Uterus (tissue), 4 donors: Measurements from ENCODE around the gene TRMT44. TPM values are rescaled to one million over a fixed set of nuclear protein-coding genes. Genes with fewer than 3 reads are reported as not detected.
A peak's percentile ranks its signal among the peaks of the same experiment; 100 is the strongest.

Experiments used
- DNase-seq, 2 donors: peaks; one replicate each; pipeline ENCODE4 v3.0.0-alpha.2; 2019 to 2020
- H3K27ac ChIP-seq, 2 donors: fragments of 200-600 bp; sonication (generic); 1 replicate in 1 of 2; 2 replicates in 1 of 2; pipeline ENCODE4 v1.5.1; 2016 to 2018
- H3K27me3 ChIP-seq, 2 donors: fragments of 200-600 bp; sonication (generic); one replicate each; pipeline ENCODE4 v1.5.1; 2018 to 2019; ENCODE audit warnings: control low read depth in 1 of 2
- H3K36me3 ChIP-seq, 2 donors: fragments of 200-600 bp; sonication (generic); one replicate each; pipeline ENCODE4 v1.5.1; 2019; ENCODE audit warnings: control low read depth in 1 of 2
- H3K4me1 ChIP-seq, 2 donors: fragments of 200-600 bp; sonication (generic); one replicate each; pipeline ENCODE4 v1.5.1; 2018 to 2019; ENCODE audit warnings: control low read depth in 1 of 2
- H3K4me3 ChIP-seq, 2 donors: fragments of 200-600 bp; sonication (generic); 1 replicate in 1 of 2; 2 replicates in 1 of 2; pipeline ENCODE4 v1.5.1; 2018 to 2019; ENCODE audit warnings: mild to moderate bottlenecking in 1 of 2
- H3K9me3 ChIP-seq, 2 donors: fragments of 200-600 bp; sonication (generic); one replicate each; pipeline ENCODE4 v1.5.1; 2019; ENCODE audit warnings: control low read depth in 1 of 2
- POLR2A ChIP-seq, 2 donors: fragments of 450-650 bp; IDR thresholded peaks; one replicate each; pipeline ENCODE4 v1.6.1; 2016; ENCODE audit warnings: antibody characterized with exemption in 2 of 2, mild to moderate bottlenecking in 1 of 2, moderate library complexity in 1 of 2
- intact Hi-C: fragments of 100-400 bp; cut with DNase I; formaldehyde crosslinking; loops from one replicate; pipeline ENCODE4 v1.15.1; 2023; ENCODE audit warnings: low total_unique reads
- total RNA-seq, 4 donors: library from RNA; depleted of rRNA in 3 of 4; stranded (reverse); fragments of >200 nt in 3 of 4; gene quantifications; one replicate each; pipeline versions ENCODE4 v1.1.0 to v1.2.4, GENCODE V29; 2014 to 2023
- TF ChIP-seq, protein P1 (sequence below), 4 experiments: fragments of 200-600 bp in 2 of 4; fragments of 450-650 bp in 2 of 4; sonication (generic) in 2 of 4; IDR thresholded peaks; one replicate each; pipeline ENCODE4 v1.5.1; 2016 to 2019; ENCODE audit warnings: antibody characterized with exemption in 4 of 4, mild to moderate bottlenecking in 2 of 4, moderate library complexity in 1 of 4
- donor health status: DM: yes; HTN: yes; CAD: no.

TRMT44 gene
- total RNA-seq, 4 donors from 2014 or later: 3.3 to 38.8 (median 32.3) TPM

DNA sequence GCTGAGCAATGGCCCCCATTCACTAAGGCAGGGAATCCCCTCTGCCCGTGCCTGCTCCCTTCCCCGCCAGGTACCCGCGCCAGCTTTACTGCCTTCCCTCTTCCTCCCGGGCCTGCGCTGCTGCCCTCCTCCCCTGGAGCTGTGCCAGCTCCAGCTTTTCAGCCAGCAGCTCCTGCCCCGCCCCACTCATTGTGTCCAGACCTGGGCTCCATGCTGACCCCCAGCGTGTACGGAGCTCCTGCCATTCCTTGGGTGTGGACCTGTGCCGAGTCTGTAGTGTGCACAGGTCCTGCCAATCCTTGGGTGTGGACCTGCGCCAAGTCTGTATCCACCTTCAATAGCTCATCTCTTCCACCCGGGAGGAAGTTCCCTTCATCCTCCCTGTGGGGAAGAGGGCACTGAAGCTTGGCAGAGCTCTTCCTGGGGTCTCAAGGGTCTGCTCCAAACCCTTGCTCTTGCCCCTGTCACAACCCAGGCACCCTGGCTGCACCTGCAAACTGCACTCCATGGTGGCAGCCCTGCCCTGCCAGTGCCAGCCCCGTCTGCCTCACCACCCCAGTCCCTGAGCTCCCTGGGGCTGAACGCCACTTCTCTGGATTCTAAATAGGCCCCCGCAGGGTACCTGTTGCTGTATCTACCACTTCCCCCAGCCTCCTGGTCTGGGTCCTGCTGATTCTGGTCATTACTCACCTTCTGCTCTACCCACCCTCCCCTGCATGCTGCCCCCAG lies 63.9 kb downstream of the TRMT44 start:
- H3K4me3 ChIP-seq: no peak overlapping the region

GRCh38 chr4:8505229-8505628 lies 64.7 kb downstream of the TRMT44 start:
- TF ChIP-seq, protein P1, sequence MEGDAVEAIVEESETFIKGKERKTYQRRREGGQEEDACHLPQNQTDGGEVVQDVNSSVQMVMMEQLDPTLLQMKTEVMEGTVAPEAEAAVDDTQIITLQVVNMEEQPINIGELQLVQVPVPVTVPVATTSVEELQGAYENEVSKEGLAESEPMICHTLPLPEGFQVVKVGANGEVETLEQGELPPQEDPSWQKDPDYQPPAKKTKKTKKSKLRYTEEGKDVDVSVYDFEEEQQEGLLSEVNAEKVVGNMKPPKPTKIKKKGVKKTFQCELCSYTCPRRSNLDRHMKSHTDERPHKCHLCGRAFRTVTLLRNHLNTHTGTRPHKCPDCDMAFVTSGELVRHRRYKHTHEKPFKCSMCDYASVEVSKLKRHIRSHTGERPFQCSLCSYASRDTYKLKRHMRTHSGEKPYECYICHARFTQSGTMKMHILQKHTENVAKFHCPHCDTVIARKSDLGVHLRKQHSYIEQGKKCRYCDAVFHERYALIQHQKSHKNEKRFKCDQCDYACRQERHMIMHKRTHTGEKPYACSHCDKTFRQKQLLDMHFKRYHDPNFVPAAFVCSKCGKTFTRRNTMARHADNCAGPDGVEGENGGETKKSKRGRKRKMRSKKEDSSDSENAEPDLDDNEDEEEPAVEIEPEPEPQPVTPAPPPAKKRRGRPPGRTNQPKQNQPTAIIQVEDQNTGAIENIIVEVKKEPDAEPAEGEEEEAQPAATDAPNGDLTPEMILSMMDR (IDR thresholded peaks at IDR 0.05): no peak
- TF ChIP-seq POLR2A (IDR thresholded peaks at IDR 0.05): no peak

More for the DNA sequence above, 63.9 kb downstream of the TRMT44 start:
- no peaks in the 10 kb centered on the region for H3K36me3 ChIP-seq
- TF ChIP-seq POLR2A (IDR thresholded peaks at IDR 0.05): no peak
- TF ChIP-seq, protein P1 (IDR thresholded peaks at IDR 0.05): no peak
- DNase-seq: peak; percentile 22 to 24
- peak overlapping the region in 1 of 2 donors; percentile 86 for H3K27ac ChIP-seq
- no peaks in the 10 kb centered on the region for H3K9me3 ChIP-seq
- intact Hi-C loops: no loop called here
- H3K4me1 ChIP-seq: peaks cover 6 to 12% of the 10 kb centered on the region in 2 donors
- H3K27me3 ChIP-seq: no peaks in the 10 kb centered on the region

GRCh38 chr4:8506006-8506372 lies 65.4 kb downstream of the TRMT44 start:
- Histone ChIP-seq H3K36me3 (no peaks in the 10 kb centered on the region), H3K4me1 (peaks cover 6 to 12% of the 10 kb centered on the region in 2 donors), H3K9me3 (no peaks in the 10 kb centered on the region), H3K4me3 (no peak overlapping the region), H3K27me3 (no peaks in the 10 kb centered on the region), H3K27ac (peak overlapping the region; percentile 73 to 86)
- TF ChIP-seq POLR2A (IDR thresholded peaks at IDR 0.05): no peak
- TF ChIP-seq, protein P1 (IDR thresholded peaks at IDR 0.05): no peak
- intact Hi-C loops: no loop called here
- DNase-seq: no peak

More at GRCh38 chr4:8505229-8505628, 64.7 kb downstream of the TRMT44 start:
- Histone ChIP-seq H3K36me3 (no peaks in the 10 kb centered on the region), H3K4me1 (peaks cover 6 to 12% of the 10 kb centered on the region in 2 donors), H3K4me3 (no peak overlapping the region), H3K27ac (peak overlapping the region; percentile 73 to 86), H3K9me3 (no peaks in the 10 kb centered on the region), H3K27me3 (no peaks in the 10 kb centered on the region)
- DNase-seq: no peak
- intact Hi-C loops: no loop called here

GRCh38 chr4:8506373-8507195 lies 66.0 kb downstream of the TRMT44 start:
- Histone ChIP-seq H3K36me3 (no peaks in the 10 kb centered on the region), H3K4me3 (no peak overlapping the region), H3K9me3 (no peaks in the 10 kb centered on the region), H3K4me1 (peaks cover 6 to 12% of the 10 kb centered on the region in 2 donors), H3K27me3 (no peaks in the 10 kb centered on the region), H3K27ac (peak overlapping the region; percentile 73 to 86)
- intact Hi-C loops: no loop called here
- TF ChIP-seq POLR2A (IDR thresholded peaks at IDR 0.05): no peak
- peak; percentile 64 to 65 for DNase-seq

- H3K9me3 ChIP-seq: no peaks in the 10 kb centered on the region
- H3K4me1 ChIP-seq: peaks cover 6 to 12% of the 10 kb centered on the region in 2 donors
- TF ChIP-seq POLR2A (IDR thresholded peaks at IDR 0.05): no peak
- TF ChIP-seq, protein P1 (IDR thresholded peaks at IDR 0.05): no peak
- peak in 1 of 2 donors; percentile 36 for DNase-seq
- no peaks in the 10 kb centered on the region for H3K27me3 ChIP-seq
- no peak overlapping the region for H3K4me3 ChIP-seq
- intact Hi-C loops: no loop called here
- H3K27ac ChIP-seq: peak overlapping the region; percentile 73 to 86
- H3K36me3 ChIP-seq: no peaks in the 10 kb centered on the region
Observed at GRCh38 chr4:8507196-8507570, 66.6 kb downstream of the TRMT44 start.
